Measurements from ENCODE around the gene EPN3. TPM values are rescaled to one million over a fixed set of nuclear protein-coding genes. Genes with fewer than 3 reads are reported as not detected.

The EPN3 gene
- total RNA-seq, 1 experiment from 2014 or later = 53.2 TPM

DNA sequence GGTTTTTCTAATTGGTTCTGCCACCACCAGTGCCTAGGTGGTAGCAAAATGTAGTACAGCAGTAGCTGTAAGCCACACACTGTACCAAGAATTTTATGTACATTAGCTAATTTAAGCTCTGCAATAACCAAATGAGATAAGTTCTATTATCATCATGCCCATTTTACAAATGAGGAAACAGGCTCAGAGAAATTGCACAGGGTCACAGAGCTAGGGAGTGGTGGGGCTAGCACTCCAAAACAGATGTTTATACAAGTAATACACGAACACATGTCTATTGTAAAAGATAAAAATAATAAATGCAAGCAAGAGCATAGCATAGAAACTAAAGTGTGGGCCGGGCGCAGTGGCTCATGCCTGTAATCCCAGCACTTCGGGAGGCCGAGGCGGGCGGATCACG is 40.3 kb upstream of the EPN3 start:
- TF ChIP-seq, protein P1, sequence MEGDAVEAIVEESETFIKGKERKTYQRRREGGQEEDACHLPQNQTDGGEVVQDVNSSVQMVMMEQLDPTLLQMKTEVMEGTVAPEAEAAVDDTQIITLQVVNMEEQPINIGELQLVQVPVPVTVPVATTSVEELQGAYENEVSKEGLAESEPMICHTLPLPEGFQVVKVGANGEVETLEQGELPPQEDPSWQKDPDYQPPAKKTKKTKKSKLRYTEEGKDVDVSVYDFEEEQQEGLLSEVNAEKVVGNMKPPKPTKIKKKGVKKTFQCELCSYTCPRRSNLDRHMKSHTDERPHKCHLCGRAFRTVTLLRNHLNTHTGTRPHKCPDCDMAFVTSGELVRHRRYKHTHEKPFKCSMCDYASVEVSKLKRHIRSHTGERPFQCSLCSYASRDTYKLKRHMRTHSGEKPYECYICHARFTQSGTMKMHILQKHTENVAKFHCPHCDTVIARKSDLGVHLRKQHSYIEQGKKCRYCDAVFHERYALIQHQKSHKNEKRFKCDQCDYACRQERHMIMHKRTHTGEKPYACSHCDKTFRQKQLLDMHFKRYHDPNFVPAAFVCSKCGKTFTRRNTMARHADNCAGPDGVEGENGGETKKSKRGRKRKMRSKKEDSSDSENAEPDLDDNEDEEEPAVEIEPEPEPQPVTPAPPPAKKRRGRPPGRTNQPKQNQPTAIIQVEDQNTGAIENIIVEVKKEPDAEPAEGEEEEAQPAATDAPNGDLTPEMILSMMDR (IDR thresholded peaks at IDR 0.05; ENCODE audit: insufficient read depth in 1 of 2, low read depth in 1 of 2, low read length in 1 of 2, severe bottlenecking in 1 of 2, unreplicated experiment in 1 of 2) = no peak
- Histone ChIP-seq H3K4me1 (no peaks in the 10 kb centered on the region), H3K27me3 (replicated peaks; ENCODE audit: control insufficient read depth, insufficient read depth, low read length) (no peaks in the 10 kb centered on the region), H3K4me3 (ENCODE audit: low read depth, low read length) (no peak overlapping the region), H3K9me3 (no peaks in the 10 kb centered on the region), H3K36me3 (ENCODE audit: control insufficient read depth, insufficient read depth, low read length) (no peaks in the 10 kb centered on the region)
- ChIA-PET CTCF (interaction anchor here (2.1 kb wide), 1 partner anchor 9 kb away, joined by 7 read pairs; no protein-coding TSS in a partner anchor), POLR2A (no interaction called here)
- no peak overlapping the region for H3K27ac Mint-ChIP-seq (ENCODE audit: unreplicated experiment)
- H3K27me3 Mint-ChIP-seq (ENCODE audit: insufficient read depth, unreplicated experiment) = no peaks in the 10 kb centered on the region
- no peak for DNase-seq
- intact Hi-C loops (cut with micrococcal nuclease; ENCODE audit: unreplicated experiment) = no loop called here
- H3K4me3 Mint-ChIP-seq (ENCODE audit: unreplicated experiment) = no peak overlapping the region
- H3K36me3 Mint-ChIP-seq (ENCODE audit: insufficient read depth, unreplicated experiment) = no peaks in the 10 kb centered on the region
- no peaks in the 10 kb centered on the region for H3K9me3 Mint-ChIP-seq (ENCODE audit: unreplicated experiment)
- no TSS peak for BruUV-seq (replicated peaks)
- H3K4me1 Mint-ChIP-seq (ENCODE audit: low read depth, unreplicated experiment) = no peaks in the 10 kb centered on the region

DNA sequence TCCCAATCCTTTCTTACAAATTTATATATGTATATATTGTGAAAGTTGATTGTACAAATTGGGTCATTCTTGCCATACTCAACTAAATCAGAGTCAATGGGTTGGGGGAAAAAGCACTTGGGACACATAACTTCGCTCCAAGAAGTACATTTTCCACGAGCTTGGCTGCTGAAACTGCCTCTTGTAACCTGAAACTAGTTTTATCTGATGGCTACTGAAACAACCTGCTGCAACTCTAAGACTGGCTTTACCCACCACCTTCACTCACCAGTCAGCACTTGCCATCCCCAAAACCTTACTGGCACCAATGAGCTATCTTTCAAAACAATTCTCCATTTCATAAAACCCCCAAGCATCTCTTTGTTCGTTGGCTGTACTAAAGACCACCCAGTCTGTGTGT is 38.8 kb upstream of the EPN3 start:
- Histone ChIP-seq H3K36me3 (ENCODE audit: control insufficient read depth, insufficient read depth, low read length) (no peaks in the 10 kb centered on the region), H3K4me3 (ENCODE audit: low read depth, low read length) (no peak overlapping the region), H3K9me3 (no peaks in the 10 kb centered on the region), H3K27me3 (replicated peaks; ENCODE audit: control insufficient read depth, insufficient read depth, low read length) (no peaks in the 10 kb centered on the region), H3K4me1 (peaks cover 8% of the 10 kb centered on the region)
- Mint-ChIP-seq H3K27me3 (ENCODE audit: insufficient read depth, unreplicated experiment) (no peaks in the 10 kb centered on the region), H3K4me3 (ENCODE audit: unreplicated experiment) (no peak overlapping the region), H3K27ac (ENCODE audit: unreplicated experiment) (no peak overlapping the region), H3K4me1 (ENCODE audit: low read depth, unreplicated experiment) (peaks cover 8% of the 10 kb centered on the region), H3K36me3 (ENCODE audit: insufficient read depth, unreplicated experiment) (no peaks in the 10 kb centered on the region), H3K9me3 (ENCODE audit: unreplicated experiment) (no peaks in the 10 kb centered on the region)
- no TSS peak for BruUV-seq (replicated peaks)
- ChIA-PET CTCF (interaction anchor here (1.5 to 2.1 kb wide), 4 partner anchors 8 to 14 kb away, joined by 6 to 7 read pairs (median 6); no protein-coding TSS in a partner anchor), POLR2A (interaction anchor here (0.6 kb wide), 1 partner anchor 222 kb away, joined by 3 read pairs; no protein-coding TSS in a partner anchor)
- no peak for DNase-seq
- intact Hi-C loops (cut with micrococcal nuclease; ENCODE audit: unreplicated experiment) = no loop called here
- TF ChIP-seq, protein P1 (IDR thresholded peaks at IDR 0.05; ENCODE audit: insufficient read depth in 1 of 2, low read depth in 1 of 2, low read length in 1 of 2, severe bottlenecking in 1 of 2, unreplicated experiment in 1 of 2) = no peak

DNA sequence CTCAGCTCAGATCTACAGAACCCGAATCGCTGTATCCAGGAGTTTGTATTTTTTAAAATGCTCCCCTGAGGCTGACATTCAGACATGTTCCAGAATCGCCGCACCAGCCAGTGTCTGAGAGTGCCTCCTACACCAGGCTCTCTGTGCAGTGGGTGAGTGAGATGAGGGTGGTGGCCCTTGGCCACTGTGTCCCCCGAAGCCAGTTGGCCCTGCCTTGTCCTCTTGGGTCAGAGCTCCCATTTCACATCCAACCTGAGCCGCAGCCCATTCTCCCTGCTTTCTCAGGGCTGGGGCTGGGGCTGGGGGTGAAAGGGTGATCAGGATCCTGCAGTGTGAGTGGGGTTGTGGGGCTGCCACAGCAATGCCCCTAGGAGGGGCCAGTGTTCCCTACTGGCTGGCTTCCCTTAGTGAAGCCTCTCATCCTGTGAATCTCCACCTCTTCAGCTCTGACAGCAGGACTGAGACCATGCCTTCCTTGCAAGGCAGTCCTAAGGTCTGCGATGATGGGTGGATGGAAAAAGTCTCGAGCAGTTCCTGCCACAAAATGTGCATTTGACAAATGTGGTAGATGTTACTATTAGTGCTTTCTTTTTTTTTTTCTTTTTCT is 37.2 kb upstream of the EPN3 start:
- no peak for DNase-seq
- no peaks in the 10 kb centered on the region for H3K36me3 ChIP-seq (ENCODE audit: control insufficient read depth, insufficient read depth, low read length)
- H3K4me1 ChIP-seq = peaks cover 8% of the 10 kb centered on the region
- H3K27me3 ChIP-seq (replicated peaks; ENCODE audit: control insufficient read depth, insufficient read depth, low read length) = no peaks in the 10 kb centered on the region
- no peak overlapping the region for H3K4me3 Mint-ChIP-seq (ENCODE audit: unreplicated experiment)
- intact Hi-C loops (cut with micrococcal nuclease; ENCODE audit: unreplicated experiment) = no loop called here
- TF ChIP-seq, protein P1 (IDR thresholded peaks at IDR 0.05; ENCODE audit: insufficient read depth in 1 of 2, low read depth in 1 of 2, low read length in 1 of 2, severe bottlenecking in 1 of 2, unreplicated experiment in 1 of 2) = peak in 1 of 2 experiments; percentile 5
- H3K36me3 Mint-ChIP-seq (ENCODE audit: insufficient read depth, unreplicated experiment) = no peaks in the 10 kb centered on the region
- H3K27ac Mint-ChIP-seq (ENCODE audit: unreplicated experiment) = no peak overlapping the region
- no peaks in the 10 kb centered on the region for H3K9me3 Mint-ChIP-seq (ENCODE audit: unreplicated experiment)
- H3K4me1 Mint-ChIP-seq (ENCODE audit: low read depth, unreplicated experiment) = peaks cover 8% of the 10 kb centered on the region
- no peak overlapping the region for H3K4me3 ChIP-seq (ENCODE audit: low read depth, low read length)
- ChIA-PET CTCF (interaction anchor here (0.6 to 2.1 kb wide), 5 partner anchors 16 to 288 kb away, joined by 3 to 16 read pairs (median 6); partner anchors contain the start of gene LRRC59), POLR2A (interaction anchor here (0.7 kb wide), 1 partner anchor 115 kb away, joined by 7 read pairs; no protein-coding TSS in a partner anchor)
- BruUV-seq (replicated peaks) = no TSS peak
- H3K27me3 Mint-ChIP-seq (ENCODE audit: insufficient read depth, unreplicated experiment) = no peaks in the 10 kb centered on the region
- H3K9me3 ChIP-seq = no peaks in the 10 kb centered on the region

Measured in Caco-2 (cell line).